PC-3 (cell line): ENCODE measurements around the gene OR10A3. TPM values are rescaled to one million over a fixed set of nuclear protein-coding genes. Genes with fewer than 3 reads are reported as not detected.

Source experiments
- ATAC-seq: fragments of 200-7000 bp; cut with Tn5 transposase; 2 replicates; pipeline ENCODE4 v1.9.1; 2020; ENCODE audit warnings: mild to moderate bottlenecking, moderate library complexity
- BruUV-seq: library from RNA; stranded (reverse); fragments of 400-500 nt; replicated peaks from 2 replicates; lab custom pipeline; 2021; lab: Mats Ljungman, UMichigan
- CTCF ChIA-PET: fragments of 300-600 bp; sonication (Branson Sonifier 250); formaldehyde crosslinking; loops from one replicate; lab custom pipeline; 2022; ENCODE audit warnings: antibody characterized with exemption; lab: Charles Lee
- POLR2A ChIA-PET: fragments of 300-600 bp; sonication (Branson Sonifier 250); formaldehyde crosslinking; loops from one replicate; lab custom pipeline; 2022; ENCODE audit warnings: antibody characterized with exemption; ENCODE audit not compliant: unreplicated experiment; lab: Charles Lee
- DNase-seq: peaks from one replicate; pipeline ENCODE4 v3.0.0-alpha.2; 2015
- H2AFZ ChIP-seq: fragments of 300-600 bp; sonication (generic); 2 replicates; pipeline ENCODE4 v1.6.0; 2016; ENCODE audit warnings: antibody characterized with exemption, low read length
- H3F3A ChIP-seq: fragments of 300-600 bp; sonication (generic); one replicate; pipeline ENCODE4 v1.6.0; 2017; ENCODE audit warnings: antibody characterized with exemption, low read length, control low read depth, mild to moderate bottlenecking; ENCODE audit not compliant: unreplicated experiment
- H3K27ac ChIP-seq: fragments of 300-600 bp; sonication (generic); 2 replicates; pipeline ENCODE4 v1.5.1; 2016; ENCODE audit warnings: mild to moderate bottlenecking, low read length
- H3K27me3 ChIP-seq: fragments of 300-600 bp; sonication (generic); 2 replicates; pipeline ENCODE4 v1.6.1; 2016; ENCODE audit warnings: low read length, mixed read lengths
- H3K36me3 ChIP-seq: fragments of 300-600 bp; sonication (generic); 2 replicates; pipeline ENCODE4 v1.6.1; 2016; ENCODE audit warnings: low read depth, mixed run types, low read length, mixed read lengths
- H3K4me1 ChIP-seq: fragments of 300-600 bp; sonication (generic); 2 replicates; pipeline ENCODE4 v1.5.1; 2016; ENCODE audit warnings: low read length; ENCODE audit not compliant: insufficient read depth
- H3K4me2 ChIP-seq: fragments of 300-600 bp; sonication (generic); 2 replicates; pipeline ENCODE4 v1.6.0; 2016; ENCODE audit warnings: low read length
- H3K4me3 ChIP-seq: fragments of 300-600 bp; sonication (generic); 2 replicates; pipeline ENCODE4 v1.5.1; 2016; ENCODE audit warnings: mild to moderate bottlenecking, low read length, mixed read lengths
- H3K79me2 ChIP-seq: fragments of 300-600 bp; sonication (generic); 2 replicates; pipeline ENCODE4 v1.6.1; 2017; ENCODE audit warnings: low read length, mixed read lengths
- H3K9ac ChIP-seq: fragments of 300-600 bp; sonication (generic); 2 replicates; pipeline ENCODE4 v1.6.0; 2016; ENCODE audit warnings: mild to moderate bottlenecking, low read length
- H3K9me2 ChIP-seq: fragments of 300-600 bp; sonication (generic); replicated peaks from 2 replicates; pipeline ENCODE4 v1.6.1; 2016; ENCODE audit warnings: mixed run types, low read length, mixed read lengths
- H3K9me3 ChIP-seq: fragments of 300-600 bp; sonication (generic); 2 replicates; pipeline ENCODE4 v1.6.1; 2016; ENCODE audit warnings: low read length, mixed read lengths
- H4K20me1 ChIP-seq: fragments of 300-600 bp; sonication (generic); 2 replicates; pipeline ENCODE4 v1.6.1; 2016; ENCODE audit warnings: low read length, mixed read lengths
- CTCF ChIP-seq: fragments of 300-600 bp; sonication (generic); conservative IDR thresholded peaks from 2 replicates; pipeline ENCODE4 v1.5.1; 2017; ENCODE audit warnings: antibody characterized with exemption, low read depth, mild to moderate bottlenecking, low read length
- EZH2 ChIP-seq: fragments of 300-600 bp; sonication (generic); IDR thresholded peaks from one replicate; pipeline ENCODE4 v1.6.1; 2017; ENCODE audit warnings: antibody characterized with exemption, mild to moderate bottlenecking, low read length; ENCODE audit not compliant: unreplicated experiment
- EZH2phosphoT487 ChIP-seq: fragments of 300-600 bp; sonication (generic); IDR thresholded peaks from 2 replicates; pipeline ENCODE4 v1.6.1; 2018; ENCODE audit warnings: mild to moderate bottlenecking, antibody characterized with exemption, low read length, borderline replicate concordance
- intact Hi-C: fragments of 100-400 bp; cut with micrococcal nuclease; formaldehyde crosslinking; loops from 2 replicates; pipeline ENCODE4 v1.9.0; 2023
- total RNA-seq: library from RNA; depleted of rRNA; stranded (reverse); fragments of >200 nt; gene quantifications from 2 replicates; pipeline ENCODE4 v1.2.3, GENCODE V29; 2014; rRNA removed

OR10A3 gene
- total RNA-seq, 1 experiment from 2014 or later = not detected

GRCh38 chr11:7890417-7891172 is 50.9 kb downstream of the OR10A3 start:
- no peaks in the 10 kb centered on the region for H3K27me3 ChIP-seq
- ATAC-seq = no peak
- no peaks in the 10 kb centered on the region for H3K36me3 ChIP-seq
- POLR2A ChIA-PET = no interaction called here
- no peak for TF ChIP-seq EZH2phosphoT487
- no peak for TF ChIP-seq CTCF
- TF ChIP-seq EZH2 = no peak
- H3K4me3 ChIP-seq = no peak overlapping the region
- H3F3A ChIP-seq = no peaks in the 10 kb centered on the region
- H3K9me2 ChIP-seq = no peaks in the 10 kb centered on the region
- H3K4me1 ChIP-seq = peaks cover 21% of the 10 kb centered on the region
- DNase-seq = no peak
- peak overlapping the region; percentile 64 for H2AFZ ChIP-seq
- BruUV-seq = no TSS peak
- H4K20me1 ChIP-seq = no peaks in the 10 kb centered on the region
- no peaks in the 10 kb centered on the region for H3K79me2 ChIP-seq
- no peak overlapping the region for H3K9ac ChIP-seq
- peak overlapping the region; percentile 56 for H3K4me2 ChIP-seq
- intact Hi-C loops = no loop called here
- CTCF ChIA-PET = no interaction called here
- no peaks in the 10 kb centered on the region for H3K9me3 ChIP-seq
- no peak overlapping the region for H3K27ac ChIP-seq

GRCh38 chr11:7889985-7890384 is 51.5 kb downstream of the OR10A3 start:
- Histone ChIP-seq H4K20me1 (no peaks in the 10 kb centered on the region), H3K9me3 (no peaks in the 10 kb centered on the region), H3K36me3 (no peaks in the 10 kb centered on the region), H3K27ac (no peak overlapping the region), H3K79me2 (no peaks in the 10 kb centered on the region), H3F3A (no peaks in the 10 kb centered on the region), H3K9ac (no peak overlapping the region), H3K4me1 (peaks cover 21% of the 10 kb centered on the region), H3K9me2 (no peaks in the 10 kb centered on the region), H3K4me3 (no peak overlapping the region), H3K4me2 (peak overlapping the region; percentile 56), H2AFZ (peak overlapping the region; percentile 64), H3K27me3 (no peaks in the 10 kb centered on the region)
- ATAC-seq (no peak), DNase-seq (no peak)
- no TSS peak for BruUV-seq
- POLR2A ChIA-PET = no interaction called here
- TF ChIP-seq EZH2phosphoT487 (no peak), CTCF (no peak), EZH2 (no peak)
- CTCF ChIA-PET = no interaction called here
- intact Hi-C loops = no loop called here

Other genes starting within 250 kb of the OR10A3 start
- not detected in 2 replicates for gene OVCH2, start 235.2 kb downstream of the OR10A3 start, total RNA-seq
- not detected in 2 replicates for gene OR5P2, start 144.8 kb downstream of the OR10A3 start, total RNA-seq
- not detected in 2 replicates for gene OR5P3, start 110.9 kb downstream of the OR10A3 start, total RNA-seq
- gene OR10A6, start 10.4 kb downstream of the OR10A3 start, total RNA-seq = not detected in 2 replicates
- 1.9 and 8.9 TPM in 2 replicates for gene NLRP10, start 23.7 kb upstream of the OR10A3 start, total RNA-seq
- gene EIF3F, start 45.6 kb upstream of the OR10A3 start, total RNA-seq = 182 and 227 TPM in 2 replicates
- 3.2 and 3.3 TPM in 2 replicates for gene TUB, start 139.5 kb upstream of the OR10A3 start, total RNA-seq
- not detected in 2 replicates for gene RIC3, start 227.3 kb upstream of the OR10A3 start, total RNA-seq